GM19372 (cell line): ENCODE results near the gene CYP4V2.

Source experiments
- ATAC-seq: cut with Tn5 transposase; IDR thresholded peaks from one replicate; pipeline ENCODE4 v1.9.1; 2021; ENCODE audit warnings: mild to moderate bottlenecking, low read depth, moderate library complexity; ENCODE audit not compliant: unreplicated experiment

The CYP4V2 gene

DNA sequence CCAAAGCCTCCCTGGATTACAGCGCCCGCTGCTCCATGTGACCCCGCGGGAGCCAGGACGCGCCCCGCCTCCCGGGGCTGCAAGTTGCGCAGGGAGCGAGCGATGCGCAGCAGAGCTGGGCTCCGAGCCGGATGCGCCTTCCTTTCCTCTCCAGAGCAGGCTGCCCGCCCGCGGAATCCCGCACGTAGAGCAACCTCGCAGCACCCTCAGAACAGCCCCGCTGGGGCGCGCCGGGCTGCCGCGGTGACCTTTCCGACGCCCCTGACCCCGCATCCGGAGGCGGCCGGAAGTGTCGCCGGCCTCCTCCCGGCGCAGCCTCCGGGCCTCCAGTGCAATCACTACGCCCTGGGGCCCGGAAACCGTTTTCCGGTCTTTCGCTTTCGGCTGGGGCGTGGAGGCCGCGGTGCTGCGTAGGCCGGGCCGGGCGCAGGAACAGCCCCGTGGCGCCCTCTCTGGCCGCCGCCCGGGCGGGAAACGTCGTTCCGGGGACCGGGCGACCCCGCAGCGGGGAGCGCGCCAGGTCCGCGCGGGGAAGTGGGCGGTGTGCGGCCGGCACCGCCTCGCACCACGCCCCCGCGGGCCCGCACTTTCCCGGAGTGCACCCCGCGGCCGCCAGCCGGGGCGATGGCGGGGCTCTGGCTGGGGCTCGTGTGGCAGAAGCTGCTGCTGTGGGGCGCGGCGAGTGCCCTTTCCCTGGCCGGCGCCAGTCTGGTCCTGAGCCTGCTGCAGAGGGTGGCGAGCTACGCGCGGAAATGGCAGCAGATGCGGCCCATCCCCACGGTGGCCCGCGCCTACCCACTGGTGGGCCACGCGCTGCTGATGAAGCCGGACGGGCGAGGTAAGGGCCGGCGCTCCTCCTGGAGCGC is at the start of gene CYP4V2:
CYP4V2 (plus strand) TSS at position 368 of the 866 bp plus-strand sequence; CDS start at position 625, 257 bp downstream.
- ATAC-seq, result peak; percentile 83

DNA sequence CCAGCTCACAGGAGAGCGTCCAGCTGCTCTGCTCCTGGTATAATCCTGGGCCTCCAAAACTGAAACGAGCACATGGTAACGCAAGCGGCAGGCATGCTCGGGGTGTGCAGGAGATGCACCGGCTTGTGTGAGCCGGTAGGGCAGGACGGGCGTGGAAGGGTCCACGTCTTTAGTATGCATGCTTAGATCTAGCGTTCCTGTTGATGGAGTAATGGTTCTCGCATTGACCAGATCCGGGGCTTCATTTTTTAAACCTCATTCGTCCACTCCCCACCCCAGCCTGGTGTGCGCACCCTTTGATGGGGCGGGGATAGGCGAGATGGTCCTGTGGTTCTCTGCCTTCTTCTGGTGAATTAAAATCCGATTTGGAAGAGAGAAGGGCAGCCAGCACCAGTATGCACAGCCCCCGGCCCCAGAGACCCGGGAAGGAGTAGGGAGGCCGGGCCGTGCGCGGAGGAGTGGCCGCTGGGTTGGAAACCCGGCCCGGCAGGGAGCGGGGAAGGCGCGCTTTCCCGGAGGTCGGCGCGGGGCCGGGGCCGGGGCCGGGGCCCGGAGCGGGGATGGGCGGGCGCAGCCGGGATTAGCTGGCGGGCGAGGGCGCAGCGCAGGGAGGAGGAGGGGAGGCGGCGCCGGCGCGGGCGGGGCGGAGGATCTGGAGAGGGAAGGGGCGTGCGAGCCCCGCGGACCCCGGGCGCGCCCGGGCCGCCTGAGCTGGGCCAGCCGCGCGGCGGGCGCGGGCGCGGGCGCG is 47.0 kb upstream of the CYP4V2 start:
- peak; percentile 45 for ATAC-seq

DNA sequence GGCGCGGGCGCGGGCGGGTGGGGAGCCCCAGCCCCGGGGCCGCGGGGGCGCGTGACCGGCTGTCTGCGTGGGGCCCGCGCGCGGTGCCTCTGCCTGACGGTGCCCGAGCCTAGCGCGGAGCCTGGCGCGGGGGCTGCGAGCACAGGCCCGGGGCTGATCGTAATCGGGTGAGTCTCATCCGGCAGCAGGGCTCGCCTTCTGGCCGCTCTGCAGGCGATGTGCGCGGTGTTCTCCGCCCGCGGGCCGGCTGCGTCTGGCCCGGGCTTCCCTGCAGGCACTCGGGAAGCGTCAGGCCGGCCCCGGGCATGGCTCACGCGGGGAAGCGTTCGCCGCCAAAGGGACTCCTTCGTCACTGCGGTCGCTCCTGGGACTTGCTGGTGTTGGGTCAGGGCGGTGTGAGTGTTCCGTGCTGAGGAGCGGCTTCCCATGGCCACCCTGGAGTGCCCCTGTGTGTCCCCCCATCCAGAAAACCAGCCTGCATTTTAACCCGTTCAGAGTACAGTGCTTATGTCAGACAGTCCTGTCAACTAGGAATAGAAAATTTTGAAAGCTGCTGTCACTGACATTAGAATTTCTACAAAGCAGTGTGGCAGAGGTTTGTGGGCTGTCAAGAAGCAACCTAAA is 46.3 kb upstream of the CYP4V2 start:
- ATAC-seq, result peak; percentile 37

DNA sequence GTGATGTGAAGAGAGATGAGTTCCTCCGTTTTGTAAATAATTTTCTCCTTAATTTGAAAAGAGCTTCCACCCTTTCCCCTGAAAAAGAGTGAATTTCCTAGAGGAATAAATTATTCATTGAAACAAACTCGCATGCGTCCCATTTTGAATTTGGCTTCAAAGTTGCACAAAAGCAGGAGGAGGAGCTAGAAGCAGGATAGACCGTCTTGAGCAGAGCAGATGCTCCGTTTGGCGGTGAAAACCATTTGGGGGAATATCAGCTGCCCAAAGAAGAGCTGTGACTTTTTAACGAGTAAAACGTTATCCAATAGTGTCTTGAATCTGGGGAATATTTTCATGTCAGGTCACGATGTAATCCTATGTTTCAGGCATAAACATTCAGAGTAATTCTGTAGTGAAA is 44.9 kb upstream of the CYP4V2 start:
- ATAC-seq, result no peak

DNA sequence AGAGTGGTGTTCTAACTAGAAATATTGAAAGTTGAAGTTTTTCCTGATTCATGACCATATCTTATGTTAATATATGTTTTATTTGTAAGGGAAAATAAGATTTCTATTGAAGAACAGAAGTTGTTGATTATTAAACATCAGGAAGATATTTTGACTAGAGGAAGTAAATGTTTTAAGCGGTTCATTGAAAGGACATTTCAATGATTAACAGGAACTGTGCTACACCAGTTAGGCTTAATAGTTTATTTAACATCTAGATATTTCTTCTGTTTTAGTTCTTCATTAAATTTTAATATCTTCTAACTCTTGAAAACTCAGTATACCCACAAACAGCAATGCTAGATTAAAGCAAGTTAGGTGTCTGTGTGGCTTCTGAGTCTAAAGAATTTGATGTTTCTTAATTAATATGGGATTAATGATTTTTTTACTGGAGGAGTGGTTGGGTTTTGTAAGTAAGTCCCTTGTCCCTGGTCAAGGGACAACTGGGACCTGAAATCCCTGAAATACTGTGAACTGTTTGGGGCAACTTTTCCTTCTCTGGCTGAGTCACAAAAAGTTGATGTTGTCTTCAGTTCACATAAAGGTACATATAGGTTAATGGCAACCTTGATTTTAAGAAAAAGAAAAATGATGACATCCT is 42.9 kb upstream of the CYP4V2 start:
- ATAC-seq, result no peak

DNA sequence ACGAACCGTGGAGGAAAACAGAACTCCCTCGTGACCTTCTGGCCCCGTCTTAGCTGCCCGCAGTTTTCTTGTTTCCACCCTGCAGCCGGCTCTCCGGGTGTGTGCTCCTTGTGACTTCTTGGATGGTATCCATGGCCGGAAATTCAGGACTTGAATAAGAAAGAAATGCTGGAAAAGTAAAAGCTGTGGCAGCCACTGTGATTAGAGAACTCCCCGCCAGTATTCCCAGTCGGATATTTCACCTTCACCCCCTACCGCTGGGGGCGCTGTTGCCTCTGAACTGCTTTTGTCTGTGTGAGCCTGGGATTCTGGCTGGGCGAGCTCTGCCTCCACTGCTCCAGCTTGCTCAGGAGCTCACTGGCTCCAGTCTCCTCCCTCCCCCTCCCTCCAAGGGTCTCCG is 41.5 kb upstream of the CYP4V2 start:
- ATAC-seq, result no peak

DNA sequence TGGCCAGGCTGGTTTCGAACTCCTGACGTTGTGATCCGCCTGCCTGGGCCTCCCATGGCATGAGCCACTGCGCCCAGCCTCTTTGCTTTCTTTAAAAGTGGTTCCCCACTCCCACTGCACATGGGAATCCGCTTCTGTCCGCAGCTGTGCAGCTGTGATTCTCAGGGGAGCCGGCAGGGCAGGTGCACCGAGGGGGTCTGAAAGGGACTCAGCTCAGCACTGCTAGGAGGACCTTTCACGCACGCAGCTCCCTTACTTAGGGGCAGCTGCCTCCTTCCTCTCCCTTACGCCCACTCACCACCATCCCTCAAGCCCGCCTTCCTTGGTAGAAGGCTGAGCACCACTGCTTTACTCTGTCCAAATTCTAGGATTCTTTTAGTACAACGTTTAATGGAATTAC is 40.4 kb upstream of the CYP4V2 start:
- ATAC-seq, result no peak

DNA sequence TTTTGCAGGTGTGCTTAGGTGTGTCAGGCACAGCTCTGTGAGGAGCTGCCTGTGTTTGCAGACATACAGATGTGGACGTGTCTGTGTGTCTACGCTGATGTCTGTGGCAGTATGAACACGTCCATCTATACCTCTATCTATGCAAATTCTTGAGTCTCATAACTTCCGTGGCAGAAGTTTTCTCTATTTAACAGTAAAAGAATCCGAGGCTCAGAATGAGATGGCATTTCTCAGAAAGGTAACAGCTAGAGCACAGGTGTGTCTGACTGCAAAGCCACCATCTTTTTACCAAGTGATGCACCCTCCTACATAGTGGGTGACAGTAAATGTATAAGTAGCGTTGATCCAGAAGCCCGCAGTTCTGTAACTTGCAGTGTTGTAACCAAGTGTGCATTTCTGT is 39.9 kb upstream of the CYP4V2 start:
- ATAC-seq, result no peak

DNA sequence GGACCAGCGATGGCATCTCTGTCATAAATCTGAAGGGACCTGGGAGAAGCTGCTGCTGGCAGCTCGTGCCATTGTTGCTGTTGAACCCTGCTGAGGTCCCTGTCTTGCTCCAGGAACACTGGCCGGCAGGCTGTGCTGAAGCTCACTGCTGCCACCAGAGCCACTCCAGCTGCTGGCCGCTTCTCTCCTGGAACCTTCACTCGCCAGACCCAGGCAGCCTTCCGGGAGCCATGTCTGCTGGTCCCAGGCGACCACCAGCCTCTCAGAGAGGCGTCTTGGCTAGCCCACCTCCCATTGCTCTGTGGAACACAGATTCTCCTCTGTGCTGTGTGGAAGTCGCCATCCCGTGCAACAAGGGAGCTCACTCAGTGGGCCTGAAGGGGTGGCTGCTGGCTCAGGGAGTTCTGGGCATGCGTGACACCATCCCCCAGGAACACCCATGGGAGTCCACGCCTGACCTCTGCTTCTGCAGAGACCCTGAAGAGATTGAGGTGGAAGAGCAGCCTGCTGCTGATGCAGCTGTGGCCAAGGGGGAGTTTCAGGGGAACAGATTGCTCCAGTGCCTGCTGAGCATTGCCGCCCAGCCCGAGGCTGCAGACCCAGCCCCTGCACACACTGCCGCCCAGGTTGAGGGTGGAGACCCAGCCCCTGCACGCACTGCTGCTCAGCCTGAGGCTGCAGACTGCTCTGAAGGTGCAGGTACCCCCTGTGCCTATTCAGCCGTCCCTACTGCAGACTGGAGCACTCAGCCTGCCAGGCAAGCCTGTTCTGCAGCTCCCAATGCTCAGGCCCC is 33.1 kb upstream of the CYP4V2 start:
- ATAC-seq, result no peak

DNA sequence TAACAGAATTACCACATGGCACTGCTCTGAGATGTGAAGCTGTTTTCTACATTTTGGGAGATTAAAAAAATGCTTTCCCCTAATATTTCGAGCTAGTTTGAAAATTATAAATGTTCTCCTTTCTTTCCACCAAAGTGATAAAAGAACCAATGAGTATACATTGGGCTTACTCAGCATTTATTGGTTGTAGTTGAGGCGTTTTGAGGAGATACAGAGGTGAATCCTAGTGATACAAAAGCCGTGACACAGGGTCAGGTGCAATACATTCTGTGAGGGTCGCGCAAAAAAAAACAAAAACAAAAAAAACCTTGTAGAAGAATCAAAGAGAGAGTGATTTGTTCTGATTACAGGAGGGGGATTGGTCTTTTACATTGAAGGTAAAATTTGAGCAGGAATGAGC is 32.4 kb upstream of the CYP4V2 start:
- no peak for ATAC-seq

DNA sequence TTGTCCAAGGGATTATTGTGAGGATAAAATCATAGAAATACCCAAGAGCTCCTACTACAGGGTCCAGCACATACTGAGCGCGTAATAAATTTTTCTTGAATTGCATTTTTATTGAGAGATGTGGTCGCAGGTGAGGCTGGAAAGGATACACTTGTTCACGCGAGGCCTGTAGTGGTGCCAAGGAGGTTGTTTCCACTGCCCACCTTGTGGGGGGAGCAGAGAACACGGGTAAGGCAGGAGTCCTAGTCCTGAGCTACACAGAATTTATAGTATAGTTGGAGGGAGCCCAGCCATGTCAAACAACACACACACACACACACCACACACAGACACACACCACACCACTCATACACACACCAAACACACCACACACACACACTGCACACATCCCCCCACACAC is 31.8 kb upstream of the CYP4V2 start:
- no peak for ATAC-seq

DNA sequence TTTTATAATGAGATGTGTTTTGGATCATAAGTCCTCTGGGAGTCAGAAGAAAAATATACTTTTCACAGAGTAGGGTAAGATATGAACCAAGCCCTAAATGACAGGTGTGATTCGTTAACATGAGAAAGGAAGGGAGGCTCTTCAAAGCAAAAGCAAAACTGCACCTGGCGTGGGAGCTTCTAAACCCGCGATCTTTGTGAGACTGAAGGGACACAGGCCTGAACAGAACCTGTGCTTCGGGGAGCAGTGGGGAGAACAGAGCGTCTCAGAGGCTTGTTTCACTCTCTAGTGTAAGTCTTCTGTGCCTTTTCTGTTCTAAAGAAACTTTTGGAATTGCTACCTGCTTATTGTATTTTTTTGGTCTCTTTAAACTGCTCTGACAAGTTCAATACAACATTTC is 30.2 kb upstream of the CYP4V2 start:
- ATAC-seq, result peak; percentile 93

DNA sequence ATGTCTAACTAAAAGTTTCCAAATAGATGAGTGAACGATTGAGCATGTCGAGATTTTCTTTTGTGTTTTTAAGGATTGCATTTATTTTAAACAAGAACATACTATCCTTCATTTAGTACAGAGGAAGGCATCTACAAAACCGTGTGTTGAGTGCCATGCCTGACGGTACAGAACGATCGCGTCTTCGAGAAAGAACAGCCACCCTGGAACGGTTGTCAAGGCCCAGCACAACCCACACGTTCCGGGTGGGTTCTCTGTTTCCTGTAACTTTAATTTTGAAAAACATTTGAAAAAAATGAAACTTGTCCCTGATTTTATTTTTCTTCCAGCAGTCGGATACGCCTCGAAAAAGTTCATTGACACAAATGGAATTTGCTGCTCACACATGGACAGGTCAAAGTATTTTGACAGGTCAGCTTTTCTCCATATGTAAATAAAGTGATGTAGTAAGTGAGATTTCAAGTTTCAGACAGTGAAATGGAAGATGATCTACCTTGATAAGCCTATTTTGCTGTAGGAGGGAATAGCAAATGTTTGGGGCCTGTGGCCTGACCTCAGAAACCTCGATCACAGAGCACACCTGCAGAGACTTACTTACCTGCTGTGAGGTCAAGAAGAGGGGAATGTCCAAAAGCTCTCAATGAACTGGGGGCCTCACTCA is 24.4 kb upstream of the CYP4V2 start:
- ATAC-seq, result no peak

DNA sequence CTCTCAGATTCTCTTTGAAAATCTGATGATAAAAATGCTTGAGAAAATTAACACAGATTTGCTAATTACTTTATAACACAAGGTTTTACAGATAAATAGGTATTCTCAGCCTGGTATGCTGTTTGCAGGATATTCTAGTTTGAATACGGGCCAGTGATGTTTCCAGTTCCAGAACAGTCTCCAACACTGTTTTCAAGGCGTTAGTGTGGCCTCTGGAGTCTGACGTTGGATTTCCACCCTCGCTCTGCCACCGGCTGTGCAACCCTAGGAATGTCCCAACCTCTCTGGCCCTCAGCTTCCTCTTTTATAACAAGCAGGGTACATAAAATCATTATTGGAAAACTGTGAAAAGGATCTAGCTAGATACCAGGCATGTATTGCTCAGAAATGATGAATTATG is 23.8 kb upstream of the CYP4V2 start:
- ATAC-seq, result no peak

DNA sequence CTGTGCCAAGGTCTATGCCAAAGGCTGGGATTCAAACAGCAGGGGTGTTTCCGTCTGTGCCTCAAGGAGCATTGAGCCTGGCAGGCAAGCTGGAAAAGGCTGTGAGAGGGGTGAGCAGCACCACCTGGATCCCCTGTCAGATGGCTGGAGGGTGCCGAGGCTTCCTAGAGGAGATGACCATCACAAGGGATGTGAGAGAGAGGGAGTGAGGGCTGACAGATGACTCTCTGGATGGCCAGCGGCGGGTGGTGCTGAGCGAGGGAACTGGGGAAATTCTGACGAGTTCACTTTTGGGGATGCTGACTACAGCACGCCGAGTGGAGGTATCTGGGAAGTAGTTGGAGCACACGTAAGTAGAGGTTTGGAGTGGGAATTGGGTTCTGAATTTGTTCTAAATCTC is 22.6 kb upstream of the CYP4V2 start:
- no peak for ATAC-seq

DNA sequence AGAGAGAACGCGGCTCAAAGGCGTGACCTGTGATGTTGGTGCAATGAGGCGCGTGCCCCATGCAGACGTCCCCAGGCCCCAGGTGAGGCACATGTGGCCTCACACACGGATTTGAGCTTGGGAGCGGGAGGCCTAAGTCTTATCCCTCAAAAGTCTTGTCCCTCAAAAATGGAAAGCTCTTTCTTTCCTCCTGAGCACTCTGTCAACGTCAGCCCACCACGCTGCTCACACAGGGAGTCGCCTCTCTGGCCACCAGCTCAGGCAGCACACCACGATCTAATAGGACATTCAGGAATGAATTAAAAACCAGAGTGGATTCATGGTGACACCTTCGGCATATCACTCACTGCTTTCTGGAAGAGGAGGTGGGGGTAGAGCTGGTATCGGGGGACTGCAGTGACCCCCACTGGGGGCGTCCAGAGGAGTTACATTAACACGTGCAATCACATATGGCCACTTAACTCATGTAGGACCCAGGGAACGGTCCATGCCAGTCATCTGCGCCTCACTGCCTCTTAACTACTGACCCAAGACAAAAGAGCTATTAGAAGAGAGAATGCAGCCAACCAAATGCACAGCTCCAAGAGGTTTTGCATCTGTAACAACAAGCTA is 21.9 kb upstream of the CYP4V2 start:
- no peak for ATAC-seq

DNA sequence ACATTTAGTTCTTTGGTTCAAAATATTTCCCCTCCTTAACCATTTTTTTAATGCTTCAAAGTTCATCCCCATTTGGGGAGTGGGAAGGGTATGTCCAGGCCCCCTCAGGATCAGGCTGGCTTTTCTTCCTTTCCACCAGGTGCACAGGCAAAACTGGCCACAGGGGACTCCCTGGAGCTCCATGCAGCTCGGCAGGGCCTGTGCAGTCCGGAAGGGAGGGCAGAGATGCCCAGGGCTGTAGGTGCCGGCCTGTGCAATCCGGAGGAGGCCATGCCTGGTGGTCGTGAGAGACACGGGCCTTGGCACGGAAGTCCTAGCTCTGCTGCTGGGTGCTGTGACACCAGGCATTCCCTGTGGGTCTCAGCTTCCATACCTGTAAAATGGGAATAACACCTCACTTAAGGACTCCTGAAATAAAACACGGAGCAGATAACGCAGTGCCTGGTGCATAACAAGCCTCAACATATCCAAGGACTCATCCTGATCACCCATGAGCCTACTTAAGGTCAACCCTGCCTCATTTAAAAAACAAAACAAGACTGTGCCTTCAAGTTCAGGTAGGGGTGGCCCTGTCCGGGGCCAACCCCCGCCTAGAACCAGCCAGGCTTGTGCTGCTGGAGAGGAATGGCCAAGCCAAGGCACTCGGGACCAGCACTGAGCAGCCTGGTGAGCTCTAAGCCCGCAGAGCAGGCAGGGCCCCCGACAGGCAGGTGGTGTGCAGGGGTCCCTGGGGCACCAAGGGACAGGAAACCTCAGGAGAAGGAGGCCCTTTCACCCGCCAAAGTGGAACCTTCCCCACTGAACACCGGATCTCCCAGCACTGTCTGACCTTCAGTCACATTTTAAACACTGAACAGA is 21.2 kb upstream of the CYP4V2 start:
- ATAC-seq, result no peak

DNA sequence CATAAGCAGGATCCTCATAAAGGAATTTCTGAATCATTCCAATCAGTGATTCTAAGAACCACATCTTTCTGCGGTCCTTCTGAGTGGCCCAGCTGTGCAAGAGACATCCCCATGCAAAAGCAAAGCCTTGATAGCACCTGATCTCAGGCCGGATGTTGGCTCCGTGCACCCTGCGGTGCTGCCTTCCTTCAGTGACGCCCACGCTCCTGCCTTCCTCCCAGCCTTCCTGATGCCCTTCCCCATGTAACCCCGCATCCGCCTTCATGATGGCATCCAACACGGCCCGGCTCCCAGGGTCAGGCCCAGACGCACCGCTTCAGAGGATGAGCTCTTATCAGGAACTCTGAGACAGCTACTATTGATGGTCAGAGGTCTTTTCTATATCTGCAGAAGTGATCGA is 20.4 kb upstream of the CYP4V2 start:
- ATAC-seq, result no peak
